GM23338 (cell line): ENCODE measurements around the gene ZNF581. TPM values are rescaled to one million over a fixed set of nuclear protein-coding genes. Genes with fewer than 3 reads are reported as not detected.
A peak's percentile ranks its signal among the peaks of the same experiment; 100 is the strongest.

Source experiments
- ATAC-seq: fragments of 200-7000 bp; cut with Tn5 transposase; 3 replicates; pipeline ENCODE4 v1.9.1; 2020
- DNase-seq: peaks from one replicate; pipeline ENCODE4 v3.0.0-alpha.2; 2015; ENCODE audit warnings: low spot score
- H2AFZ ChIP-seq: fragments of 200-600 bp; sonication (generic); 2 replicates; pipeline ENCODE4 v1.8.0; 2016; ENCODE audit warnings: antibody characterized with exemption, mild to moderate bottlenecking, moderate library complexity
- H3F3A ChIP-seq: fragments of 200-600 bp; sonication (generic); replicated peaks from 2 replicates; pipeline ENCODE4 v1.8.0; 2017; ENCODE audit warnings: antibody characterized with exemption, mixed run types, low read depth
- H3K27ac ChIP-seq: fragments of 200-600 bp; sonication (generic); 2 replicates; pipeline ENCODE4 v1.6.1; 2016; ENCODE audit warnings: low read depth
- H3K27me3 ChIP-seq: fragments of 200-600 bp; sonication (generic); 2 replicates; pipeline ENCODE4 v1.8.0; 2016; ENCODE audit warnings: mild to moderate bottlenecking, mixed run types, moderate library complexity; ENCODE audit not compliant: insufficient read depth
- H3K36me3 ChIP-seq: fragments of 200-600 bp; sonication (generic); 2 replicates; pipeline ENCODE4 v1.8.0; 2016; ENCODE audit warnings: mild to moderate bottlenecking; ENCODE audit not compliant: insufficient read depth
- H3K4me1 ChIP-seq: fragments of 200-600 bp; sonication (generic); 2 replicates; pipeline ENCODE4 v1.8.0; 2016; ENCODE audit warnings: mild to moderate bottlenecking, moderate library complexity; ENCODE audit not compliant: insufficient read depth
- H3K4me2 ChIP-seq: fragments of 200-600 bp; sonication (generic); 2 replicates; pipeline ENCODE4 v1.7.1; 2017; ENCODE audit warnings: mixed run types
- H3K4me3 ChIP-seq: fragments of 200-600 bp; sonication (generic); 2 replicates; pipeline ENCODE4 v1.6.1; 2016; ENCODE audit warnings: mixed run types
- H3K79me2 ChIP-seq: fragments of 200-600 bp; sonication (generic); replicated peaks from 2 replicates; pipeline ENCODE4 v1.8.0; 2017; ENCODE audit warnings: mild to moderate bottlenecking; ENCODE audit not compliant: insufficient read depth
- H3K9me2 ChIP-seq: fragments of 200-600 bp; sonication (generic); 2 replicates; pipeline ENCODE4 v1.8.0; 2017; ENCODE audit not compliant: insufficient read depth
- H4K20me1 ChIP-seq: fragments of 200-600 bp; sonication (generic); replicated peaks from 2 replicates; pipeline ENCODE4 v1.8.0; 2017; ENCODE audit warnings: mild to moderate bottlenecking; ENCODE audit not compliant: insufficient read depth
- H3K27ac Mint-ChIP-seq: 2 replicates; pipeline ENCODE4 v1.8.0; 2020; ENCODE audit warnings: inconsistent platforms, mild to moderate bottlenecking, moderate library complexity, mixed read lengths
- H3K27me3 Mint-ChIP-seq: 3 replicates; pipeline ENCODE4 v1.8.0; 2022; ENCODE audit warnings: low read depth, mild to moderate bottlenecking, moderate library complexity, mixed read lengths, inconsistent platforms; ENCODE audit not compliant: insufficient read depth, poor library complexity
- H3K36me3 Mint-ChIP-seq: 3 replicates; pipeline ENCODE4 v1.8.0; 2021; ENCODE audit warnings: low read depth, mild to moderate bottlenecking, inconsistent platforms, moderate library complexity, mixed read lengths
- H3K4me1 Mint-ChIP-seq: 3 replicates; pipeline ENCODE4 v1.8.0; 2020; ENCODE audit warnings: mild to moderate bottlenecking, inconsistent platforms, mixed read lengths
- H3K4me3 Mint-ChIP-seq: 3 replicates; pipeline ENCODE4 v1.8.0; 2021; ENCODE audit warnings: moderate library complexity, mild to moderate bottlenecking, inconsistent platforms, mixed read lengths
- H3K9me3 Mint-ChIP-seq: 3 replicates; pipeline ENCODE4 v1.8.0; 2020; ENCODE audit warnings: moderate library complexity, mild to moderate bottlenecking, inconsistent platforms, mixed read lengths
- CREB1 ChIP-seq: fragments of 250-450 bp; sonication (Bioruptor Pico); IDR thresholded peaks from 2 replicates; pipeline ENCODE4 v1.5.0; 2020; ENCODE audit warnings: low read depth, mild to moderate bottlenecking, moderate library complexity
- EZH2 ChIP-seq: fragments of 200-600 bp; sonication (generic); IDR thresholded peaks from one replicate; pipeline ENCODE4 v1.8.0; 2017; ENCODE audit warnings: antibody characterized with exemption, mild to moderate bottlenecking, low read depth; ENCODE audit not compliant: unreplicated experiment
- JUNB ChIP-seq: IDR thresholded peaks from one replicate; pipeline ENCODE4 v1.6.1; 2016; ENCODE audit warnings: antibody characterized with exemption; ENCODE audit not compliant: unreplicated experiment
- POLR2AphosphoS5 ChIP-seq: IDR thresholded peaks from 2 replicates; pipeline ENCODE4 v1.6.1; 2016; ENCODE audit warnings: antibody characterized with exemption, low read depth
- STAT1 ChIP-seq: IDR thresholded peaks from one replicate; pipeline ENCODE4 v1.6.1; 2016; ENCODE audit warnings: antibody characterized with exemption; ENCODE audit not compliant: unreplicated experiment
- ZNF331 ChIP-seq: fragments of 250-450 bp; sonication (Bioruptor Pico); IDR thresholded peaks from 2 replicates; pipeline ENCODE4 v1.5.0; 2020; ENCODE audit warnings: low read depth, mild to moderate bottlenecking, moderate library complexity
- polyA plus RNA-seq: library from polyadenylated mRNA; unstranded; fragments of >200 nt; fragmentation: Nextera tagmentation; extraction: Ambion mirVana; gene quantifications from 2 replicates; pipeline ENCODE4 v1.2.1, GENCODE V29; 2016
- total RNA-seq: library from RNA; depleted of rRNA; stranded (reverse); fragments of >200 nt; shearing (Covaris generic); gene quantifications from 2 replicates; pipeline ENCODE4 v1.2.3, GENCODE V29; 2014

ZNF581 gene
- total and polyA plus RNA-seq, 2 experiments from 2014 or later = 48.5 to 87.6 TPM

DNA sequence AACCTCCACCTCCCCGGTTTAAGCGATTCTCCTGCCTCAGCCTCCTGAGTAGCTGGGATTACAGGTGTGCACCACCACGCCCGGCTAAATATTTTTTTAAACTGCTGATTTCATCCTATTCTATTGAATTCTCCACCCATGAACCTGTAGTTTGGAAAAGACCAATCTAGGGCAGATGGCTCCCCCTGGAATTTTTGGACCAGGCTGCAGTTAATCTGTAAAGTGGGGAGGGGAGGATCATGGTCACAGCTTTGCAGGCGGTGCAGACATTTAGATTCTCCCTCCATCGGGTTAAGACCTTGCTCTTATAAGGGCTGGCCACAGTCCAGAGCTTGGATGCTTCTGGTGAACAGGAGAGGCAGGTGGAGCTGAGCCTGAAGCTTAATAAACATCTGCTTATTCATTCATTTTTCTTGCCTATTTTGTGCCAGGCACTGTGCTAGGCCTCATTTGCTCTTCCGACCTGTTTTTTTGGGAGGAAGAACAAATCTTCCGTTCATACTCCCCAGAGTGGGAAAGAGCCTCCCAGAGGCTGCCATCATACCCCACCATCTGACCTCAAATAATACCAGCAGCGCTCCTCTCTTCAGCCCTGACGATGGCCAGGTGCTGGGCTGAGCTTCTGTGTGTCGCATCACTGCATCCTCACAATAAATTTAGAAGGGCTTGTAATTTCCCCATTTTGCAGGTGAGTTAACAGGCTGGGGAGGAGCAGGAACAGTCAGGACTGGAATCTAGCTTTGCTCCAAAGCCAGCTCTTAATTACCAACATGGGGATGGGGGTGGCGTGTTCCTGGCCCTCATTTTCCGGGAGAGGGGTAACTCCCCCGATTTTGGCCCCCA, 3.7 kb downstream of the ZNF581 start:
- H3K36me3 Mint-ChIP-seq = peaks cover 41% of the 10 kb centered on the region
- H4K20me1 ChIP-seq = no peaks in the 10 kb centered on the region
- H3K79me2 ChIP-seq = peaks cover 37% of the 10 kb centered on the region
- H2AFZ ChIP-seq = peak overlapping the region; percentile 84; the same call in 1 of the 2 replicates
- H3F3A ChIP-seq = peaks cover 15% of the 10 kb centered on the region
- H3K4me3 Mint-ChIP-seq = peak overlapping the region; percentile 84
- peak overlapping the region; percentile 65 for H3K4me3 ChIP-seq
- no peaks in the 10 kb centered on the region; the same call in 1 of the 2 replicates for H3K4me1 ChIP-seq
- DNase-seq (no peak), ATAC-seq (no peak)
- no peak overlapping the region for H3K27ac Mint-ChIP-seq
- H3K27ac ChIP-seq = peak overlapping the region; percentile 59; the same call in 1 of the 2 replicates
- TF ChIP-seq STAT1 (no peak), ZNF331 (CRISPR knock-in tag) (no peak), POLR2AphosphoS5 (0 out of 2 replicates have a peak, but pooled peaks have one; percentile 4)
- peaks cover 32% of the 10 kb centered on the region for H3K4me1 Mint-ChIP-seq
- peak overlapping the region; percentile 87 for H3K4me2 ChIP-seq
- H3K9me2 ChIP-seq = no peaks in the 10 kb centered on the region
- H3K9me3 Mint-ChIP-seq = no peaks in the 10 kb centered on the region; the same call in 2 of the 3 replicates
- no peaks in the 10 kb centered on the region for H3K27me3 ChIP-seq
- no peaks in the 10 kb centered on the region for H3K36me3 ChIP-seq
- H3K27me3 Mint-ChIP-seq = peaks cover 41% of the 10 kb centered on the region

DNA sequence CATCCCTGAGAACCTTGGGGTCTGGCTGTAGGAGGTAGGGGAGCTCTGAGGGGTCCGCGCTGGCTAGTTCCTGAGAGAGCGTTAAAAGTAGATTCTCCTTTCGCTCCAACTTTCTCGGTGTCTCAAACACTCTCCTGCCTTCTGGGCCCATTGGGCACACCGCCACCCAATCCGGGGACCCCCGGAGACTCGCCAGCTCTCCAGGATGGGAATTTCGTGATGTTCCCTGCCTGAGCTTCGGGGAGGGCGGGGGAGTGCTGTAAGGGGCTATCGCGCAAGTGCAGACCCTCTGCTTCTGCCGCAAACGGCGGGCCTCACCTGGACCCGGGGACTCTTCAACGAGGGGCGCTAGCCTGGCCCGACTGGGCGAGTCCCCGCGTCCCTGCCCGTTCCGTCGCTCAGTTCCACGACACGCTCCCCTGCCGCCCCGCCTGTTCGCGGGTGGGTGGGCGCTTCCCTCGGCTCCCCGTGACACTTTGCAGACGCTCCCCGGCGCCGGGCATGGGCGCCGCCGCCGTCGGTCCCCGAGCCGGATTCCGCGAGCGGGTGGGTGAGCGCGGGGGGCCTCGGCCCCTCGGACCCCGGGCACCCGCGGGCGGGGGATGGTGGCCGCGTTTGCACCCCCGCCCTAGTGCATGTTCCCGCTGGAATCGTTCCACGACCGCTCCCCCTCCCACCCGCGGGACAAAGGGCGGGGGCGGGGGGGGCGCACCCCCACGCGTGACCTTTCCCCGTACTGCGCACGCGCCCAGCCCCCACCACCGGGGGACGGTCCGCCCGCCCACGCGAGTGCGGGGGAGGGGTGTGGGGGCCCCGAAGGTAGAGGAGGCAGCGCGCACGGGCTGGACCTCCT, 4.5 kb downstream of the ZNF581 start, which contains the start of gene CCDC106:
CCDC106 (plus strand) TSS at position 481 of the 853 bp plus-strand sequence. CDS start 835 bp downstream, outside the sequence.
- Histone ChIP-seq H3K36me3 (no peaks in the 10 kb centered on the region), H3K4me1 (no peaks in the 10 kb centered on the region; the same call in 1 of the 2 replicates), H3K9me2 (no peaks in the 10 kb centered on the region), H4K20me1 (no peaks in the 10 kb centered on the region), H3K79me2 (peaks cover 36% of the 10 kb centered on the region), H3K4me2 (peak within 1 kb of the TSS; percentile 87), H3K27ac (peak within 1 kb of the TSS; percentile 59; the same call in 1 of the 2 replicates), H3K27me3 (no peaks in the 10 kb centered on the region), H3K4me3 (peak within 1 kb of the TSS; percentile 65), H2AFZ (peak within 1 kb of the TSS; percentile 84; the same call in 1 of the 2 replicates), H3F3A (peaks cover 15% of the 10 kb centered on the region; the same call in 1 of the 2 replicates)
- Mint-ChIP-seq H3K27me3 (peaks cover 42% of the 10 kb centered on the region), H3K4me1 (peaks cover 34% of the 10 kb centered on the region), H3K9me3 (no peaks in the 10 kb centered on the region; the same call in 2 of the 3 replicates), H3K27ac (no peak within 1 kb of the TSS), H3K4me3 (peak within 1 kb of the TSS; percentile 84), H3K36me3 (peaks cover 41% of the 10 kb centered on the region)
- peak; percentile 49 for ATAC-seq
- no peak for TF ChIP-seq EZH2
- peak; percentile 6; the same call in 1 of the 2 replicates for TF ChIP-seq POLR2AphosphoS5
- peak; percentile 99 for TF ChIP-seq JUNB
- 0 out of 2 replicates have a peak, but pooled peaks have one; percentile 19 for TF ChIP-seq CREB1 (CRISPR knock-in tag)
- DNase-seq = peak; percentile 96
